AG08396 (cell line): ENCODE results near the gene NEK8.
"Not testable (repeated sequence)": the region's sequence is repeated elsewhere in the genome, so short reads cannot be mapped to it uniquely, and the experiment has no call there.

Source experiments
- DNase-seq: peaks from one replicate; pipeline ENCODE4 v3.0.0; 2012; ENCODE audit warnings: low spot score, mixed read lengths

Gene NEK8

GRCh38 chr17:28725660-28726225 lies 2.8 kb upstream of the NEK8 start:
- no peak for DNase-seq

- DNase-seq = peak; percentile 93
Measured at GRCh38 chr17:28726226-28726626, 2.4 kb upstream of the NEK8 start, which contains the start of gene TLCD1. Gene TLCD1 (minus strand): TSS chr17:28726233. CDS start chr17:28726097, 136 bp downstream.

GRCh38 chr17:28726627-28727491 lies 1.7 kb upstream of the NEK8 start:
- peak; percentile 90 for DNase-seq

- DNase-seq = no peak
Measured at GRCh38 chr17:28729950-28730330, 1.4 kb downstream of the NEK8 start.

GRCh38 chr17:28733346-28733745 lies 4.8 kb downstream of the NEK8 start:
- DNase-seq = no peak

GRCh38 chr17:28734712-28735241 lies 6.2 kb downstream of the NEK8 start:
- no peak for DNase-seq

GRCh38 chr17:28735242-28735722 lies 6.7 kb downstream of the NEK8 start:
- peak; percentile 26 for DNase-seq

GRCh38 chr17:28735913-28736769 lies 7.6 kb downstream of the NEK8 start:
- DNase-seq = not testable (repeated sequence)

- no peak for DNase-seq
Measured at GRCh38 chr17:28737316-28737715, 8.7 kb downstream of the NEK8 start.

- DNase-seq = no peak
Measured at GRCh38 chr17:28737770-28738679, 9.4 kb downstream of the NEK8 start.

- no peak for DNase-seq
Measured at GRCh38 chr17:28738680-28739384, 10.2 kb downstream of the NEK8 start.

- no peak for DNase-seq
Measured at GRCh38 chr17:28740406-28741357, 12.1 kb downstream of the NEK8 start.

- DNase-seq = no peak
Measured at GRCh38 chr17:28741358-28742349, 13.1 kb downstream of the NEK8 start.

- DNase-seq = peak; percentile 92
Measured at GRCh38 chr17:28743243-28744103, 14.9 kb downstream of the NEK8 start, which contains the start of gene TRAF4. Gene TRAF4 (plus strand): TSS chr17:28744011. CDS start chr17:28744113, 102 bp downstream.

GRCh38 chr17:28744104-28744971 lies 15.8 kb downstream of the NEK8 start:
- DNase-seq = peak; percentile 82
